SK-N-SH treated with all-trans-retinoic acid at 6 μM for 48 hours (cell line): Measurements from ENCODE around the gene MBD5.

Experiments
- ARNTL ChIP-seq: fragments of 450-650 bp; formaldehyde crosslinking; IDR thresholded peaks from 2 replicates; pipeline ENCODE4 v1.5.0; 2020; ENCODE audit warnings: low read depth, mild to moderate bottlenecking, moderate library complexity, borderline replicate concordance
- BACH2 ChIP-seq: fragments of 250-450 bp; sonication (Bioruptor Pico); IDR thresholded peaks from 2 replicates; pipeline ENCODE4 v1.9.0; 2021; ENCODE audit warnings: mild to moderate bottlenecking, borderline replicate concordance
- GLIS3 ChIP-seq: fragments of 250-450 bp; sonication (Bioruptor Pico); IDR thresholded peaks from 2 replicates; pipeline ENCODE4 v1.5.0; 2020; ENCODE audit warnings: mild to moderate bottlenecking, moderate library complexity
- ISL1 ChIP-seq: fragments of 250-450 bp; sonication (Bioruptor Pico); IDR thresholded peaks from 2 replicates; pipeline ENCODE4 v2.1.2; 2022; ENCODE audit warnings: mild to moderate bottlenecking, moderate library complexity
- RARB ChIP-seq: fragments of 250-450 bp; sonication (Bioruptor Pico); IDR thresholded peaks from 2 replicates; pipeline ENCODE4 v1.8.0; 2021; ENCODE audit warnings: mild to moderate bottlenecking, moderate library complexity
- ZFP3 ChIP-seq: fragments of 250-450 bp; sonication (Bioruptor Pico); IDR thresholded peaks from 2 replicates; pipeline ENCODE4 v1.5.0; 2020; ENCODE audit warnings: mild to moderate bottlenecking, moderate library complexity
- ZFP30 ChIP-seq: fragments of 450-650 bp; formaldehyde crosslinking; IDR thresholded peaks from 2 replicates; pipeline ENCODE4 v1.5.0; 2022; ENCODE audit warnings: mild to moderate bottlenecking, moderate library complexity
- ZNF8 ChIP-seq: fragments of 450-650 bp; formaldehyde crosslinking; IDR thresholded peaks from 2 replicates; pipeline ENCODE4 v1.5.0; 2020; ENCODE audit warnings: mild to moderate bottlenecking, moderate library complexity
- TF ChIP-seq, protein P1 (sequence below): fragments of 250-450 bp; sonication (Bioruptor Pico); IDR thresholded peaks from 2 replicates; pipeline ENCODE4 v1.8.0; 2020; ENCODE audit warnings: mild to moderate bottlenecking, moderate library complexity, borderline replicate concordance

DNA sequence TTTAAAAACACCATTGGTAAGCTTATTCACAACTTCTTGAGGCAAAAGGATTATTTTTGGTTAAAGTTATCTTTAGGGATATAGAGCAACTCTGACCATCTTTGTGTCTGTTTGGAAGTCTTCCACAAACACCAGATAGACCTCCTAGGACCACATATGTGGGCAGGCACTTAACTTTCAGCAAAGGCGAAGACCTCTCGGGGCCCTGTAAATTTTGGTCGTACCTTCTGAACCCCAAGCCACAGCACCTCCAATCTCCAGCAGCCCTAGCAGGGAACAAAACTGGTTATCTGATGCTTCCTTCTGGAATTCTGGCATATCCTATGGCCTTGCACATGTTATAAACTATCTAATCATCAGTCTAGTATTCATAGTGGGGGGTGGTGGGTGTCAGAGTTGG lies 114.8 kb downstream of the MBD5 start:
- TF ChIP-seq RARB (CRISPR knock-in tag) (no peak), ARNTL (CRISPR knock-in tag) (no peak), ZFP3 (CRISPR knock-in tag) (no peak), ISL1 (CRISPR knock-in tag) (no peak), BACH2 (CRISPR knock-in tag) (no peak), ZFP30 (no peak), ZNF8 (no peak), GLIS3 (CRISPR knock-in tag) (no peak)
- TF ChIP-seq, protein P1, sequence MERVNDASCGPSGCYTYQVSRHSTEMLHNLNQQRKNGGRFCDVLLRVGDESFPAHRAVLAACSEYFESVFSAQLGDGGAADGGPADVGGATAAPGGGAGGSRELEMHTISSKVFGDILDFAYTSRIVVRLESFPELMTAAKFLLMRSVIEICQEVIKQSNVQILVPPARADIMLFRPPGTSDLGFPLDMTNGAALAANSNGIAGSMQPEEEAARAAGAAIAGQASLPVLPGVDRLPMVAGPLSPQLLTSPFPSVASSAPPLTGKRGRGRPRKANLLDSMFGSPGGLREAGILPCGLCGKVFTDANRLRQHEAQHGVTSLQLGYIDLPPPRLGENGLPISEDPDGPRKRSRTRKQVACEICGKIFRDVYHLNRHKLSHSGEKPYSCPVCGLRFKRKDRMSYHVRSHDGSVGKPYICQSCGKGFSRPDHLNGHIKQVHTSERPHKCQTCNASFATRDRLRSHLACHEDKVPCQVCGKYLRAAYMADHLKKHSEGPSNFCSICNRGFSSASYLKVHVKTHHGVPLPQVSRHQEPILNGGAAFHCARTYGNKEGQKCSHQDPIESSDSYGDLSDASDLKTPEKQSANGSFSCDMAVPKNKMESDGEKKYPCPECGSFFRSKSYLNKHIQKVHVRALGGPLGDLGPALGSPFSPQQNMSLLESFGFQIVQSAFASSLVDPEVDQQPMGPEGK (CRISPR knock-in tag) = no peak
